Activated naive CD4-positive, alpha-beta T cell treated with anti-CD3 and anti-CD28 coated beads for 36 hours (primary cell): ENCODE measurements around the gene ABHD14A. TPM values are rescaled to one million over a fixed set of nuclear protein-coding genes. Genes with fewer than 3 reads are reported as not detected.

Experiments
- CTCF ChIA-PET: fragments of 350-600 bp; sonication (Branson Sonifier 250); formaldehyde crosslinking; loops from one replicate; lab custom pipeline; 2021; ENCODE audit warnings: antibody characterized with exemption; lab: Charles Lee
- DNase-seq: peaks from one replicate; pipeline ENCODE4 v3.0.0-alpha.2; 2020
- H3K27ac Mint-ChIP-seq: one replicate; pipeline ENCODE4 v1.8.0; 2021; ENCODE audit warnings: mild to moderate bottlenecking, mixed read lengths
- H3K27me3 Mint-ChIP-seq: one replicate; pipeline ENCODE4 v1.8.0; 2021; ENCODE audit warnings: low read depth, mixed read lengths
- H3K36me3 Mint-ChIP-seq: one replicate; pipeline ENCODE4 v1.8.0; 2021; ENCODE audit warnings: low read depth, mixed read lengths
- H3K4me1 Mint-ChIP-seq: one replicate; pipeline ENCODE4 v1.8.0; 2021; ENCODE audit warnings: low read depth, mixed read lengths
- H3K4me3 Mint-ChIP-seq: one replicate; pipeline ENCODE4 v1.8.0; 2021; ENCODE audit warnings: mild to moderate bottlenecking, moderate library complexity, mixed read lengths
- H3K9me3 Mint-ChIP-seq: one replicate; pipeline ENCODE4 v1.8.0; 2021; ENCODE audit warnings: mixed read lengths
- intact Hi-C: fragments of 100-400 bp; cut with micrococcal nuclease; formaldehyde crosslinking; loops from one replicate; pipeline ENCODE4 v1.15.1; 2023
- total RNA-seq, 2 experiments: library from RNA; stranded (reverse); gene quantifications; one replicate each; pipeline ENCODE4 v1.2.3, GENCODE V29; 2021

Gene ABHD14A
- total RNA-seq, 2 experiments from 2014 or later = 5.4 to 5.7 TPM

- H3K9me3 Mint-ChIP-seq = no peaks in the 10 kb centered on the region
- no peaks in the 10 kb centered on the region for H3K36me3 Mint-ChIP-seq
- intact Hi-C loops = no loop called here
- CTCF ChIA-PET = interaction anchor here (3.7 kb wide), 1 partner anchor 19 kb away, joined by 9 read pairs; no protein-coding TSS in a partner anchor
- H3K27ac Mint-ChIP-seq = no peak overlapping the region
- DNase-seq = no peak
- H3K4me1 Mint-ChIP-seq = no peaks in the 10 kb centered on the region
- no peak overlapping the region for H3K4me3 Mint-ChIP-seq
- H3K27me3 Mint-ChIP-seq = no peaks in the 10 kb centered on the region
Observed at GRCh38 chr3:52020796-52021195, 45.9 kb downstream of the ABHD14A start.

DNA sequence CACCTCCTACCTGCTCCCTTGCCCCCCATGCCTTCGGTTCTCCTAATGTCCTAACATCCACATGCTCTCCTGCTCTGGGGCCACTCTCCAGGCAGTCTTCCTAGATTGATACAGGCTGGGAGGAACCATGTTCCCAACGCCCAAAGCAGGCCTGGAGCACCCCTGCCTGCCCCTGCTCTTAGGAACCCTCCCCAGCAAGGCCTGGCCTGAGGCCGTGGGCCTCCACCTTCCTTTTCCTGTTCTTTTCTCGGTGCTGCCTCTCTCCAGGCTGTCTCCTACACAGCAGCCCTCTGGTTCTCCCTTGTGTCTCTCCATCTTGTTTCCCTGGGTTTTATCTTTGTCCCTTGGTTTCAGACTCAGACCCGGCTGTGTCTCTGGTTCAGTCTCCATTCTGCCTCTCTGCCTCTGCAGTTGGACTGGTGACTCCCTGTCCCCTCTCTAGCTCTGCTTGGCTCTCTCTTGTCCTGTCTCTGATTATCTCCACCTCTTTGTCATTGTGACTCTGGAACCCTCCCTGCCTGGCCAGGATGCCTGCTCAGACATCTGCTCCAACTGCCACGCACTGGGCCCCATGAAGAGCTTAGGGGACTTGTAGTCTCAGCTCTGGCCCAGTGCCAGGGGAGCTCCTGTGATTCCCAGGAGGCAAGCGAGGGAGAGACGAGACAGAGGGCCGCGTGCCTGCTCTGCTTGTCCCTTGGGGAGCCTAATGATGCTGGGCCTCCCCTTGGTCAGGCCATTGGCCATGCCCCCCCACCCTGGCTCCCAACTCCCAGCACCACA, 46.8 kb downstream of the ABHD14A start:
- Mint-ChIP-seq H3K27me3 (no peaks in the 10 kb centered on the region), H3K9me3 (no peaks in the 10 kb centered on the region), H3K4me1 (no peaks in the 10 kb centered on the region), H3K27ac (no peak overlapping the region), H3K4me3 (no peak overlapping the region), H3K36me3 (no peaks in the 10 kb centered on the region)
- DNase-seq = no peak
- intact Hi-C loops = no loop called here
- CTCF ChIA-PET = interaction anchor here (3.7 kb wide), 1 partner anchor 20 kb away, joined by 9 read pairs; no protein-coding TSS in a partner anchor

DNA sequence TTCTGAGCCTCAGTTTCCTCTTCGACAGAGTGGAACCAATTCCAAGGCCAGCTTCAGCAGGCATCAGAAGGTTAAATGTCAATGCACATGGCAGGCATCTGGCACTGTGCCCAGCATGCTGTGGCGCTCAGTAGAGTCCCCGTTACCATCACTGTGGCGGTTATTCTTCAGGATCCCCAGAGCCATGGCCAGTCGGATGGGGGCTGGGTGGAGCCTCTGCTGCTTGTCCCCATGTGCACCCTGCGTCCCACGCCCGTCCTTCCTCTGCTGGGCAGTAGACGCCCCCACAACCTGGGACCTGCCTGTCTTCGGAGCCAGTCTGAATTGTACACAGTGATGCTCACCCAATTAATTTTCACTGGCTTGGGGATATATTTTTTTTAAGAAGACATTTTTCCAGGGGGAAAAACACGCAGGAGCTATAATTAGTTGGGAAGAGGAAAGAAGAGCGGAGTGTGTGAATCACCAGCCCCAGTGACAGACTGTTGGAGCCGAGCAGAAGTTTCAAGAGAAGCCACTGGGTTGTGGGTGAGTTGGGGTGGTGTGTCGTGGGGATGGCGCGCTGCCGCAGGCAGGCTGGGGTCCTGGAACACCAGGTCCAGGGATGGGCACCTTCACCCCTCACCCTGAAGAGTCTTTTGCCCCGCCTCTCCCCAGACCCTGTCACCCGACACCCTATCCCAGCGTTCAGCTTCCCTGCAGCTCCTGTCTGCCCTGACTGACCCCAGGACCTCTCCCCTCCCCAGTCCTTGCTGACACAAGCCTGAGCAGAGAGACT, 47.6 kb downstream of the ABHD14A start:
- no peaks in the 10 kb centered on the region for H3K36me3 Mint-ChIP-seq

GRCh38 chr3:52023101-52023770, 48.4 kb downstream of the ABHD14A start:
- H3K27ac Mint-ChIP-seq = no peak overlapping the region
- no peaks in the 10 kb centered on the region for H3K36me3 Mint-ChIP-seq
- H3K4me3 Mint-ChIP-seq = no peak overlapping the region
- CTCF ChIA-PET = interaction anchor here (0.8 to 3.7 kb wide), 2 partner anchors 12 to 22 kb away, joined by 3 to 9 read pairs; no protein-coding TSS in a partner anchor
- no peak for DNase-seq
- no peaks in the 10 kb centered on the region for H3K4me1 Mint-ChIP-seq
- H3K9me3 Mint-ChIP-seq = no peaks in the 10 kb centered on the region
- intact Hi-C loops = no loop called here
- H3K27me3 Mint-ChIP-seq = no peaks in the 10 kb centered on the region

More for the DNA sequence above, 47.6 kb downstream of the ABHD14A start:
- H3K4me3 Mint-ChIP-seq = no peak overlapping the region
- no peak for DNase-seq
- no peaks in the 10 kb centered on the region for H3K9me3 Mint-ChIP-seq
- H3K27me3 Mint-ChIP-seq = no peaks in the 10 kb centered on the region
- H3K27ac Mint-ChIP-seq = no peak overlapping the region
- intact Hi-C loops = no loop called here
- CTCF ChIA-PET = interaction anchor here (3.7 kb wide), 1 partner anchor 21 kb away, joined by 9 read pairs; no protein-coding TSS in a partner anchor
- H3K4me1 Mint-ChIP-seq = no peaks in the 10 kb centered on the region

GRCh38 chr3:52023860-52024764, 49.2 kb downstream of the ABHD14A start:
- DNase-seq = no peak
- H3K9me3 Mint-ChIP-seq = no peaks in the 10 kb centered on the region
- CTCF ChIA-PET = interaction anchor here (0.8 kb wide), 1 partner anchor 12 kb away, joined by 3 read pairs; no protein-coding TSS in a partner anchor

GRCh38 chr3:52024765-52025452, 50.0 kb downstream of the ABHD14A start:
- no peaks in the 10 kb centered on the region for H3K9me3 Mint-ChIP-seq

More at GRCh38 chr3:52023860-52024764, 49.2 kb downstream of the ABHD14A start:
- Mint-ChIP-seq H3K27me3 (no peaks in the 10 kb centered on the region), H3K4me1 (no peaks in the 10 kb centered on the region), H3K27ac (no peak overlapping the region), H3K4me3 (no peak overlapping the region), H3K36me3 (no peaks in the 10 kb centered on the region)
- intact Hi-C loops = no loop called here

GRCh38 chr3:52025453-52025852, 50.6 kb downstream of the ABHD14A start:
- no peaks in the 10 kb centered on the region for H3K27me3 Mint-ChIP-seq
- CTCF ChIA-PET = no interaction called here
- no peak overlapping the region for H3K4me3 Mint-ChIP-seq
- H3K4me1 Mint-ChIP-seq = no peaks in the 10 kb centered on the region
- DNase-seq = no peak
- H3K36me3 Mint-ChIP-seq = no peaks in the 10 kb centered on the region
- H3K27ac Mint-ChIP-seq = no peak overlapping the region
- intact Hi-C loops = no loop called here
- H3K9me3 Mint-ChIP-seq = no peaks in the 10 kb centered on the region

More at GRCh38 chr3:52024765-52025452, 50.0 kb downstream of the ABHD14A start:
- CTCF ChIA-PET = no interaction called here
- intact Hi-C loops = no loop called here
- H3K27me3 Mint-ChIP-seq = no peaks in the 10 kb centered on the region
- H3K4me1 Mint-ChIP-seq = no peaks in the 10 kb centered on the region
- H3K4me3 Mint-ChIP-seq = no peak overlapping the region
- no peaks in the 10 kb centered on the region for H3K36me3 Mint-ChIP-seq
- no peak overlapping the region for H3K27ac Mint-ChIP-seq
- no peak for DNase-seq

DNA sequence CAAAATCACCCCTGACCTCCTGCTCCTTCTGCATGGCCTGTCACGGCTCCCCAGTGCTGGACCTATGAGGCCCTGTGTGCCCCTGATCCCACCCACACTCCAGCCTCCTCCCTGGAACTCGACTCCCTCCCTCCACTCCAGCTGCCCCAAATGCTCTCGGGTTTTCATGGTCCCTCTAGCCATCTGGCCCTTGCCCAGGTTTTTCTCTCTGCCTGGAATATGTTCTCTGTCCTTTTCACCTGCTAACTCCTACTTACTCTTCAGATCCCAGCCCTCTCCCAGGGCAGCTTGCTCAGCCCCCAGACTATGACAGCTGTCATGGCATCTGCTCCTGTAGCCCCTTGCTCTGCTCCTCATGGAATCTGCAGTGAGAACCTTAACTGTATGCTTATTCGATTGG, 51.2 kb downstream of the ABHD14A start:
- no peaks in the 10 kb centered on the region for H3K9me3 Mint-ChIP-seq
- H3K4me3 Mint-ChIP-seq = no peak overlapping the region
- CTCF ChIA-PET = no interaction called here
- H3K36me3 Mint-ChIP-seq = no peaks in the 10 kb centered on the region
- no peak for DNase-seq
- intact Hi-C loops = no loop called here
- no peak overlapping the region for H3K27ac Mint-ChIP-seq
- no peaks in the 10 kb centered on the region for H3K4me1 Mint-ChIP-seq
- no peaks in the 10 kb centered on the region for H3K27me3 Mint-ChIP-seq

GRCh38 chr3:52028572-52028971, 53.7 kb downstream of the ABHD14A start:
- CTCF ChIA-PET = interaction anchor here (0.7 to 0.8 kb wide), 2 partner anchors 12 to 119 kb away, joined by 3 read pairs; no protein-coding TSS in a partner anchor
- intact Hi-C loops = no loop called here
- Mint-ChIP-seq H3K4me1 (no peaks in the 10 kb centered on the region), H3K9me3 (no peaks in the 10 kb centered on the region), H3K4me3 (no peak overlapping the region), H3K27me3 (no peaks in the 10 kb centered on the region), H3K27ac (no peak overlapping the region), H3K36me3 (no peaks in the 10 kb centered on the region)
- no peak for DNase-seq

DNA sequence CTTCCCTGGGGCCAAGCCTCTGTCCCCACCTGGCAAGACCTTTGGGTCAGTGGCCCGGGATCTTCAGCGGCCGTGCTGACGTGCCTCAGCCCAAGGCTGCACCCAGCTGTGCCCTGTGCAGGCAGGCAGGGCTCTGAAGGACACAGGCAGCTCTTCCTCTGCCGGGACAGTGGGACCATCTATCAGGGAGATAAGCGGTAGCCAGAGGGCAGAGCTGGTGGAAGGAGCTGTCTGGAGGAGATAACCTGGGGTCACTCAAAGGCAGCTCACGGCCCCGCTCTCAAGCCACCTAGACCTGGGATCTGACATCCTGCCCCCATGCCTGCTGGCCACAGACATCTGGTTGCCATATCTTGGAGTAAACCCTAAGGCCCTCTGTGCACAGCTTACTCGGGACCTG, 54.2 kb downstream of the ABHD14A start:
- intact Hi-C loops = no loop called here
- no peaks in the 10 kb centered on the region for H3K4me1 Mint-ChIP-seq
- no peaks in the 10 kb centered on the region for H3K36me3 Mint-ChIP-seq
- no peaks in the 10 kb centered on the region for H3K9me3 Mint-ChIP-seq
- no peak for DNase-seq
- no peak overlapping the region for H3K4me3 Mint-ChIP-seq
- CTCF ChIA-PET = interaction anchor here (0.7 to 0.8 kb wide), 2 partner anchors 12 to 119 kb away, joined by 3 read pairs; no protein-coding TSS in a partner anchor
- no peak overlapping the region for H3K27ac Mint-ChIP-seq
- no peaks in the 10 kb centered on the region for H3K27me3 Mint-ChIP-seq

DNA sequence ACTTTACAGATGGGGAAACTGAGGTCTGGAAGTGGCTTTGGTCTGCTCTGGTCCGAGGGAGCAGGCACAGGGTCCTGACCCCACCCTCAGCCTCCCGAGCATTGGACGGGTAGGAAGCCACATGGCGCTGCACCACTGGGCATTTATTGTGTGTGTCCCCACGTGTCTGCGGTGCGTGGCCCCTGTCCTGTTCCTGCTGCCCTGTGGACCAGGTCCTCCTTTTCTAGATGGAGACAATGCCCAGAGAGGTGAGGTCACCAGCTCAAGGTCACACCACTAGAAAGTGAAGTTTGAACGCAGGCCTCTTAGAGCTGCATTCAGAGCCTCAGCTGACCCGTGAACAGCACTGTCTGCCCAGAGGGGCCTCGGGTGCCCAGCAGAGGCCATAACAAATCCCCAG, 54.7 kb downstream of the ABHD14A start:
- no peaks in the 10 kb centered on the region for H3K27me3 Mint-ChIP-seq
- DNase-seq = no peak
- H3K4me3 Mint-ChIP-seq = no peak overlapping the region
- H3K36me3 Mint-ChIP-seq = no peaks in the 10 kb centered on the region
- no peak overlapping the region for H3K27ac Mint-ChIP-seq
- intact Hi-C loops = no loop called here
- no peaks in the 10 kb centered on the region for H3K9me3 Mint-ChIP-seq
- CTCF ChIA-PET = no interaction called here
- no peaks in the 10 kb centered on the region for H3K4me1 Mint-ChIP-seq
